Choroid plexus epithelial cell (primary cell): ENCODE results near the gene SPG7.

Experiments used
- DNase-seq: peaks from one replicate; pipeline ENCODE4 v3.0.0-alpha.2; 2010; ENCODE audit warnings: low read depth
- H3K4me3 ChIP-seq: 2 replicates; pipeline ENCODE4 v1.5.1; 2011; ENCODE audit warnings: low read depth, mild to moderate bottlenecking, control low read depth, low read length, moderate library complexity
- CTCF ChIP-seq: conservative IDR thresholded peaks from 2 replicates; pipeline ENCODE4 v1.5.1; 2011; ENCODE audit warnings: low read depth, mild to moderate bottlenecking, control low read depth, inconsistent platforms, low read length, moderate library complexity

Gene SPG7

GRCh38 chr16:89530401-89531381 lies 22.5 kb downstream of the SPG7 start:
- no peak for DNase-seq
- H3K4me3 ChIP-seq, result no peak overlapping the region
- no peak for TF ChIP-seq CTCF

GRCh38 chr16:89531821-89532526 lies 23.8 kb downstream of the SPG7 start:
- H3K4me3 ChIP-seq, result no peak overlapping the region
- DNase-seq, result no peak
- TF ChIP-seq CTCF, result no peak

DNA sequence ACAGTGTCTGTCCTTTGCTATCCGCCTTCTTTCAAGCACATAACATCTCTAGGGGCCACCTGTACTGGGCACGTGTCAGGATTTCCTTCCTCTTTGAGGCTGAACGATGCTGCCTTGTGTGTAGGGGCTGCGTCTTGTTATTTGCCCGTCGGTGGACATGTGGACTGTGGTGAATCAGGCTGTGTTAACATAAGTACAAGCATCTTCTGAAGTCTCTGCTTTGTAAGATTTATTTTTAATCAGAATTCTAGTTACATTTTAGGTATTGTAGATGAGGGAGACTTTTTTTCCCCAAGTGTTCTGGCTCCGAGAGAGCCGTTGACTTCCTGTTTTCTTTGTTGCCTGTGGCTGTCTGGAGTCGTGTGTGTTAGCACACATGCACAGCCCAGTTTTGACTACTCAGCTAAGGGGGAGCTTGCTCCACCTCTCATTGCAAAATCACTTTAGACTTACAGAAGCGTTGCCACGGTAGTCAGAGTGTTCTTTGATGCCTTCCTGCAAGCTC lies 26.1 kb downstream of the SPG7 start:
- no peak overlapping the region for H3K4me3 ChIP-seq
- TF ChIP-seq CTCF, result no peak
- peak; percentile 92 for DNase-seq

GRCh38 chr16:89536371-89536770 lies 28.2 kb downstream of the SPG7 start:
- TF ChIP-seq CTCF, result no peak
- no peak for DNase-seq
- no peak overlapping the region for H3K4me3 ChIP-seq

DNA sequence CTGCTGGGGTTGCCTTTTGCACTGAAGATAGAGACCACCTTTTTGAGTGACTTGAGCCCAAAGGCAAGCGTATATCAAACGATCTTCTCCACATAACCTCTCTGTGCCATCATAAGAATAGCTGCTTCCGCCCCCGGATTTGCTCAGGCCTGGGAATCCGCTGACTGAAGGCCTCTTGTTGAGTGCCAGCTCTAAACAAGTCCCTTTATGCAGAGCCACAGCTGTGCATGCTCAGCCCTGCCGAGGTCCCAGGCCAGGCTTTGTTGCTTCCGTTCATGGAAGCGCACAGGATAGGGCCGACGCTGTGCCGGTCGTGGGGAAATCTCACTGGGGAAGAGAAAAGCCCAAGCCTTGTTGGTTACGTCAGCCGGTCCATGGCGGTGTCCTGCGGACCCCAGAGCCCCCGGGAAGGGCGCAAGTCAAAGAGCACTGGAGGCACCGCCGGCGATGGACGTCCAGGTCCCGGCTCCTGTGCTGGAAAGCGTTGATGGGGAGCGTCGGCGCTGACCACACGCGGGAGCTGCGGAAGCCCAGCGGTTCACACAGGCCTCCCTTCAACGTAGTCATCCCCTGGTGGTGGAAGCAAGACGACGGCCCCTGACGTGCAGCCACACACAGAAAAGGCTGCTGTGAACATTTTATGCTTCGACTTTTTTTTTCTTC lies 28.8 kb downstream of the SPG7 start:
- TF ChIP-seq CTCF, result peak; percentile 8
- no peak overlapping the region for H3K4me3 ChIP-seq
- no peak for DNase-seq

GRCh38 chr16:89537549-89537925 lies 29.3 kb downstream of the SPG7 start:
- no peak overlapping the region for H3K4me3 ChIP-seq
- DNase-seq, result no peak
- no peak for TF ChIP-seq CTCF
